8988T (cell line): ENCODE results near the gene SMAD6.

Experiments
- DNase-seq: peaks from one replicate; pipeline ENCODE4 v3.0.0; 2011

The SMAD6 gene

GRCh38 chr15:66760968-66761725, 59.1 kb downstream of the SMAD6 start:
- no peak for DNase-seq

- no peak for DNase-seq
Measured at GRCh38 chr15:66761726-66762595, 59.9 kb downstream of the SMAD6 start.

- DNase-seq: no peak
Measured at GRCh38 chr15:66763186-66764071, 61.4 kb downstream of the SMAD6 start.

DNA sequence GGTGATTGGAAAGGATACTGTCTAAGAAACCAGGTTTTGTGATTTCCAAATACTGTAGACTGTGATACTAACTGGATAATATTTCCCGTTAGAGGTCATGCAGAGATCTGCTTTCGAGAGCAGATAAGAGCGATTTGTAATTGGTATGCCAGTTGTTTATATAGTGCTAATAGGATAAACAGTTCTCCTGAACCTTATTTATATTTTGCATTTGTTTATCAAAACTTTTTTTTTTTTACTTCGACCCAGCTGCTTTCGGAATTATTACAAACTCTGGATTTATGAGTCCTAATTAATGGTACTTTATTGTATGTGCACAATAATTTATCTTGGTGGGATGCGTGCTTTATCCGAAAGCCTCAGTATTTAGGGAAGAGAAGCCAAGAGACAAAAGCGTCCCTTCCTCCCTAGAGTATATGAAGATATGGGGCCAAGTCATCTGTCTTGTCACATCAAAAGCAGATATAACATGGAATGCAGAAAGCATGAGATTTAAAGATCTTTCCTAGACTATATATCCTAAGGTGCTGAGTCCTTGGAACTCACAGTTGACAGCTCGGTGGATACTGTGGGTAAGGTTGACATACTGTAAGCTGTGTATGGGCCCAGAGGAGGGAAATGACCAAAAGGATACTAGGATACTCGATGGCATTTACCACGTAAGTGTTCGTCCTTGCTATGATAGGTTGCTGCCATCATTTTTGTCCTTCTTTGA, 62.2 kb downstream of the SMAD6 start:
- DNase-seq: no peak

- no peak for DNase-seq
Measured at GRCh38 chr15:66765478-66766281, 63.6 kb downstream of the SMAD6 start.

DNA sequence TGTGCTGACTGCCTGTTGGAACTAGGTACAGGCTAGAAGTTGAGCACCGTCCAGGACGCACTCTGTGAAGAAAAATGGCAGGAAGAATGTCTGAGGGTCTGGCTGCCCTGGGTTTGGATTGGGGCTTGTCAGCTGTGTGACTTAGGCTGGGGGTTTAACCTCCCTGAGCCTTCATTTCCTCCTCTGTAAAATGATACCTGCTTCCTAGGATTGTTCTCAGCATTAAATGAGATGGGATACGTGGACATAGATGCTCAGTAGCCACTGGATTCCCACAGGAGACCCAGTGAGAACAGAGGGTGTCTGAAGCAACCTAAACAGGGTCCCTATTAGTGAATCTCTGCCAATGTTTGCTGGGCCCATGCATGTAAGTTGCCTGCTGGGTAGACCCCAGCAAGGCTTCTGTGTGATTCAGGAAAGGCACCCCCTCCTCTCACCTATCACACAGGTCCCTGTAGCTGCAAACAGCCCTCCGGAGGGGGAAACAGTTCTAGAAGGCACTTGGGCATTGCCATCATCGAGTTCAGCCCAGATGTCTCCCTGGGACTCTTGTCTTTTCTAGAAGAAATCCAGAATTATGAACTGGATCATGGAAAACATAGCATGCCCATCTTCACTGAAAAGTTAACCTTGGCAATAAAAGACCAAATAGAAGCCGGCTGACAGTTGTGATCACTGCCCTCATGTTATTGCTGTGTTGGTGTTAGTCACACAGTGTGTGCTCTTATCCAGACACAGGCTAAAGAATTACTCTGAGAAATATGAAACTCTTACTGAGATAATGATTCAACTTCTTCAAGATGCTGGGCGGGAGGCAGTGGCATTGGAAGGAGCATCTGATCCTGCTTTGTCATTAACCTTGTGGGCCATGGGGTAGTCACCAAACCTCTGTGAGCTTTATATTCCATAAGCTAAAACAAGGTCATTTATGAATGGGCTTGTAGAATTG, 64.5 kb downstream of the SMAD6 start:
- no peak for DNase-seq

GRCh38 chr15:66767240-66767659, 65.2 kb downstream of the SMAD6 start:
- DNase-seq: no peak

GRCh38 chr15:66768987-66769386, 67.0 kb downstream of the SMAD6 start:
- DNase-seq: no peak

- DNase-seq: no peak
Measured at GRCh38 chr15:66770518-66771350, 68.7 kb downstream of the SMAD6 start.

GRCh38 chr15:66771351-66771650, 69.3 kb downstream of the SMAD6 start:
- DNase-seq: no peak

DNA sequence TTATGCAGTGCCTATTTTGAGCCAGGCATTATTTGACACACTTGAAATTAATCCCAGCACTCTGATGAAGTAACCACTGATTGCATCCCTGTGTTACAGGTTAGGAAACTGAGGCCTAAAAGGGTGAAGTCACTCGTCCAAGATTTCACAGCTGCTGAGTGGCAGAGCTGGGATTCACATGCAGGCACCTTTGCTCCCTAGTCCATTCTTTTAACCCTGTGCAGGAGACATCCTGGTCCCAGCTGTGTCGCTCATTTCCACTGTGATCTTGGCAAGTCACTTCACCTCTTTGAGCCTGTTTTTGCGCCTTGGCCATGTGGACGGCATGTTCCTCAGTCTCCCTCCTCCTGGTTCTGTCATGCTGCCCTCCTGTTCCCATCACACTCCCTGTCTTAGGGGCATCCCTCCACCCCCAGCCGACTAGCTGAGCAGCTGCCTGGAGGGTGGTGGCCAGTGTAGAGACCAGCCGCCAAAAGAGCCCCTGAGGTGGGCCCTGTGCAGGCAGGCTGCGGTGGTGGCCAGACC, 70.6 kb downstream of the SMAD6 start:
- no peak for DNase-seq

GRCh38 chr15:66773129-66773873, 71.3 kb downstream of the SMAD6 start:
- DNase-seq: no peak

GRCh38 chr15:66774001-66774814, 72.2 kb downstream of the SMAD6 start:
- DNase-seq: peak; percentile 93

DNA sequence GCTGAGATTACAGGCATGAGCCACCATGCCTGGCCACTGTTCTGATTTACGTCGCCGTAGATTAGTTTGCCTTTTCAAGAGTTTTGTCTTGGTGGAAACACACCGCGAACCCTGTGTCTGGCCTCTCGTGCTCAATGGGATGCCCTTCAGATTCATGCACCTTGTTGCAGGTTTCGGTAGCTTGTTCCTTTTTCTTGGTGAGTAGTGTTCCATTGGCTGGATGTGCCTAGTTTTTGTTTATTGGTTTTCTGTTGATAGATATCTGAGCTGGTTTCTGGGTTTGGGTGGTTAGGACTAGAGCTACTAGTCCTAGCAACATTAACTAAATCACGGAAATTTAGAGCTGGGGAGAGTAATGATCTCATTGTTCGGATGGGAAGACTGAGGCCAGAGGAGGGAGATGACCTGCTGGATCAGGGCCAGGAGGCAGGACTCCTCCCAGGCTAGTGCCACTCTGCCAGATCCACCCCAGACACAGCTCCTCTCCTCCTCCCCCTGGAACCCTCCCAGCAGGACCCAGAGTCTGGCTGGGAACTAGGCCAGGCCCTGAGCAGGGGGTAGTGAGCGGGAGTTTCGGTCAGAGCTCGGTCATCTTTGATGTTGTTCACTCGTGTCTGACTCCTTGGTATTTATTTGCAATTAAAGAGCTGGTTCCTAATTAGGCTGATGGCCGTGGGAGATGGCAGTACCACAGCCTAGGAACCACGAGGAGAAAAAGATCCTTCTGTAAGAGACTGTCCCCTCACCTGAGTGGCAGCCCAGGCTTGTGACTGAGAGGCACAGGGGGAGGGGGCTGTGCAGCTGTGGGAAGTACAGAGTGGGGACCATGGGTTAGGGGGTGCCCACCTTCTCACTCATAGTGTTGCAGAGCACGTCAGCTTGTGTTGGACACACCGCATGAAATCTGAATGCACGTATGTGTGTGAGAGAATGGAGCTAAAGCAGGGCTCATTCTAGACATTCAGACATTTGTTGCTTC, 73.4 kb downstream of the SMAD6 start:
- DNase-seq: no peak

- DNase-seq: no peak
Measured at GRCh38 chr15:66777054-66777453, 75.0 kb downstream of the SMAD6 start.

DNA sequence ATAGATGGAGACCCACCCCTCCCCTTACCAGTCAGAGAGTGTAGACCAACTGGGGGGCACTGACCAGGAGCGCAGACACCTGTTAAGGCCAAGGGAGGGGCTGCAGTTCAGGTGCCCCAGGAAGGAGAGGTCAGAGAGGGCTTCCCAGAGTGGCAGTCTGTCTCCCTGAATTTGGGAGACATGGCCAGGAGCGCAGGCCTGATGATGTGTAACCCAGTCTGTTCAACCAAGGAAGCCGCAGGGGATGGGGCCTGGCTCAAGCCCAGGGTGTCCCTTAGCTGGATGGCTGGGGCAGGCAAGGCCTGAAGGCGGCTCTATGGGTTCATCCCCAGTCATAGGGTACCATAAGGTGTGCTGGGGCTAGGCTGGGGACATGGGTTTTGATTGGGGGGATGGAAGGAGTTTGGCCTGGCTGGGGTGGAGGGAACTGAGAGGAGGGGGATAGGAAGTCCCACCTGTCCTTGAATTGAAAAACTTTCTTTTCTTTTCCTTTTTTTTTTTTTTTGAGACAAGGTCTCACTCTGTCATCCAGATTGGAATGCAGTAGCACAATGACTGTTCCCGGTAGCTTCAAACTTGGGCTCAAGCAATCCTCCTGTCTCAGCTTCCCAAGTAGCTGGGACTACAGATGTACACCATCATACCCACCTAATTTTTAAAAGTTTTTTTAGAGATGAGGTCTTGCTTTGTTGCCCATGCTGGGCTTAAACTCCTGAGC, 75.7 kb downstream of the SMAD6 start:
- no peak for DNase-seq
